ENCODE results near the gene CIDEA.

DNA sequence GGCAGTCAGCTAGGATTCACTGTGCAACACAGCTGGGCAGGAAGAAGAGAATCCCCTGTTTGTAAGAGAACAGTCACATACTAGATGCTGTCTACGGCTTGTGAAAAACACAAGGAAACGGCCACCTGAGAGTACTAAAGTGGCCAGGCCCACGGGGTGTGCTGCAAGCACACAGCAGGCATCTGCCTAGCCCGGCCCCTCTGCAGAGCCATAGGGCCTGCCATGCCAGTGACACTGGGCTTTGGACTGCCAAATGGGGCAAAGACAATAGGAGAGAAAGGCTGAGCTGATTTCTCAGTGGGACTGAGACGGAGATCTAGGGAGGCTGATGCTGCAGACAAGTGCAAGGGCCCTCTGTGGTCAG is 64.2 kb downstream of the CIDEA start:
- TF ChIP-seq, protein P1, sequence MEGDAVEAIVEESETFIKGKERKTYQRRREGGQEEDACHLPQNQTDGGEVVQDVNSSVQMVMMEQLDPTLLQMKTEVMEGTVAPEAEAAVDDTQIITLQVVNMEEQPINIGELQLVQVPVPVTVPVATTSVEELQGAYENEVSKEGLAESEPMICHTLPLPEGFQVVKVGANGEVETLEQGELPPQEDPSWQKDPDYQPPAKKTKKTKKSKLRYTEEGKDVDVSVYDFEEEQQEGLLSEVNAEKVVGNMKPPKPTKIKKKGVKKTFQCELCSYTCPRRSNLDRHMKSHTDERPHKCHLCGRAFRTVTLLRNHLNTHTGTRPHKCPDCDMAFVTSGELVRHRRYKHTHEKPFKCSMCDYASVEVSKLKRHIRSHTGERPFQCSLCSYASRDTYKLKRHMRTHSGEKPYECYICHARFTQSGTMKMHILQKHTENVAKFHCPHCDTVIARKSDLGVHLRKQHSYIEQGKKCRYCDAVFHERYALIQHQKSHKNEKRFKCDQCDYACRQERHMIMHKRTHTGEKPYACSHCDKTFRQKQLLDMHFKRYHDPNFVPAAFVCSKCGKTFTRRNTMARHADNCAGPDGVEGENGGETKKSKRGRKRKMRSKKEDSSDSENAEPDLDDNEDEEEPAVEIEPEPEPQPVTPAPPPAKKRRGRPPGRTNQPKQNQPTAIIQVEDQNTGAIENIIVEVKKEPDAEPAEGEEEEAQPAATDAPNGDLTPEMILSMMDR (IDR thresholded peaks at IDR 0.05), result no peak
- TF ChIP-seq POLR2A (IDR thresholded peaks at IDR 0.05), result no peak

Data from heart left ventricle (tissue), 13 donors.